GM19099 (cell line): ENCODE data around the gene CCDC34.

Experiments used
- POLR2A ChIP-seq: IDR thresholded peaks from 3 replicates; pipeline ENCODE4 v1.6.1; 2011; ENCODE audit warnings: low read depth; ENCODE audit not compliant: insufficient read length; ENCODE audit errors: extremely low read depth

Gene CCDC34

GRCh38 chr11:27328614-27329013 lies 34.4 kb downstream of the CCDC34 start:
- TF ChIP-seq POLR2A: no peak

- no peak for TF ChIP-seq POLR2A
Observed at GRCh38 chr11:27319072-27319471, 43.9 kb downstream of the CCDC34 start.

GRCh38 chr11:27317751-27318150 lies 45.3 kb downstream of the CCDC34 start:
- TF ChIP-seq POLR2A: no peak

GRCh38 chr11:27315836-27316235 lies 47.2 kb downstream of the CCDC34 start:
- TF ChIP-seq POLR2A: no peak

- no peak for TF ChIP-seq POLR2A
Observed at GRCh38 chr11:27313157-27313821, 49.7 kb downstream of the CCDC34 start.

- no peak for TF ChIP-seq POLR2A
Observed at GRCh38 chr11:27312110-27312509, 50.9 kb downstream of the CCDC34 start.

- no peak for TF ChIP-seq POLR2A
Observed at GRCh38 chr11:27310707-27311106, 52.3 kb downstream of the CCDC34 start.

- TF ChIP-seq POLR2A: no peak
Observed at GRCh38 chr11:27310182-27310581, 52.8 kb downstream of the CCDC34 start.

- TF ChIP-seq POLR2A: no peak
Observed at GRCh38 chr11:27309046-27309445, 54.0 kb downstream of the CCDC34 start.

- no peak for TF ChIP-seq POLR2A
Observed at GRCh38 chr11:27307232-27307631, 55.8 kb downstream of the CCDC34 start.

GRCh38 chr11:27305751-27306150 lies 57.3 kb downstream of the CCDC34 start:
- TF ChIP-seq POLR2A: no peak

- TF ChIP-seq POLR2A: no peak
Observed at GRCh38 chr11:27304514-27304913, 58.5 kb downstream of the CCDC34 start.

GRCh38 chr11:27303903-27304302 lies 59.1 kb downstream of the CCDC34 start:
- no peak for TF ChIP-seq POLR2A

GRCh38 chr11:27300974-27301373 lies 62.0 kb downstream of the CCDC34 start:
- TF ChIP-seq POLR2A: no peak

GRCh38 chr11:27297616-27298015 lies 65.4 kb downstream of the CCDC34 start:
- no peak for TF ChIP-seq POLR2A

- no peak for TF ChIP-seq POLR2A
Observed at GRCh38 chr11:27296497-27296896, 66.5 kb downstream of the CCDC34 start.

GRCh38 chr11:27295928-27296327 lies 67.1 kb downstream of the CCDC34 start:
- TF ChIP-seq POLR2A: no peak
